GM23248 (cell line): Measurements from ENCODE around the gene GSTM4. TPM values are rescaled to one million over a fixed set of nuclear protein-coding genes. Genes with fewer than 3 reads are reported as not detected.
"Not testable (repeated sequence)": the region's sequence is repeated elsewhere in the genome, so short reads cannot be mapped to it uniquely, and the experiment has no call there.

ENCODE experiments used
- DNase-seq: peaks from one replicate; pipeline ENCODE4 v3.0.0-alpha.2; 2015
- H2AFZ ChIP-seq: fragments of 200-600 bp; sonication (generic); 2 replicates; pipeline ENCODE4 v1.6.1; 2016; ENCODE audit warnings: antibody characterized with exemption
- H3F3A ChIP-seq: fragments of 200-600 bp; sonication (generic); 2 replicates; pipeline ENCODE4 v1.6.1; 2016; ENCODE audit warnings: mild to moderate bottlenecking, antibody characterized with exemption, mixed run types; ENCODE audit not compliant: insufficient read depth
- H3K27ac ChIP-seq: fragments of 200-600 bp; sonication (generic); 2 replicates; pipeline ENCODE4 v1.5.1; 2016; ENCODE audit warnings: mild to moderate bottlenecking
- H3K27me3 ChIP-seq: fragments of 200-600 bp; sonication (generic); replicated peaks from 2 replicates; pipeline ENCODE4 v1.6.1; 2016; ENCODE audit warnings: mild to moderate bottlenecking; ENCODE audit not compliant: insufficient read depth
- H3K36me3 ChIP-seq: fragments of 200-600 bp; sonication (generic); 2 replicates; pipeline ENCODE4 v1.6.1; 2016; ENCODE audit warnings: low read depth, mild to moderate bottlenecking
- H3K4me1 ChIP-seq: fragments of 200-600 bp; sonication (generic); 2 replicates; pipeline ENCODE4 v1.6.1; 2016; ENCODE audit warnings: mild to moderate bottlenecking; ENCODE audit not compliant: insufficient read depth
- H3K4me2 ChIP-seq: fragments of 200-600 bp; sonication (generic); one replicate; pipeline ENCODE4 v1.6.1; 2016; ENCODE audit warnings: mild to moderate bottlenecking; ENCODE audit not compliant: unreplicated experiment
- H3K4me3 ChIP-seq: fragments of 200-600 bp; sonication (generic); 2 replicates; pipeline ENCODE4 v1.5.1; 2016; ENCODE audit warnings: mild to moderate bottlenecking
- H3K79me2 ChIP-seq: fragments of 200-600 bp; sonication (generic); 2 replicates; pipeline ENCODE4 v1.6.1; 2016; ENCODE audit warnings: mild to moderate bottlenecking; ENCODE audit not compliant: insufficient read depth
- H3K9ac ChIP-seq: fragments of 200-600 bp; sonication (generic); 2 replicates; pipeline ENCODE4 v1.6.1; 2016; ENCODE audit warnings: mild to moderate bottlenecking
- H3K9me2 ChIP-seq: fragments of 200-600 bp; sonication (generic); 2 replicates; pipeline ENCODE4 v1.6.1; 2016; ENCODE audit warnings: mixed run types, mild to moderate bottlenecking, moderate library complexity; ENCODE audit not compliant: insufficient read depth
- H3K9me3 ChIP-seq: fragments of 200-600 bp; sonication (generic); one replicate; pipeline ENCODE4 v1.6.1; 2017; ENCODE audit warnings: low read depth
- H4K20me1 ChIP-seq: fragments of 200-600 bp; sonication (generic); 2 replicates; pipeline ENCODE4 v1.6.0; 2016; ENCODE audit not compliant: insufficient read depth
- EZH2 ChIP-seq: fragments of 200-600 bp; sonication (generic); IDR thresholded peaks from 2 replicates; pipeline ENCODE4 v1.6.1; 2018; ENCODE audit warnings: antibody characterized with exemption, mild to moderate bottlenecking; ENCODE audit not compliant: insufficient read depth, poor library complexity, severe bottlenecking
- EZH2phosphoT487 ChIP-seq: fragments of 200-600 bp; sonication (generic); IDR thresholded peaks from 2 replicates; pipeline ENCODE4 v1.6.1; 2018; ENCODE audit warnings: antibody characterized with exemption, moderate library complexity, mild to moderate bottlenecking, low read depth; ENCODE audit not compliant: insufficient read depth
- WGBS, 2 experiments: methylation state at CpG; one replicate each; pipeline ENCODE4 v1.1.6; 2015 to 2017; ENCODE audit warnings: low lambda C conversion rate in 2 of 2, low coverage in 1 of 2; ENCODE audit errors: missing lambda C conversion rate in 2 of 2; 5-methylcytosine and 5-hydroxymethylcytosine counted together
- in situ Hi-C: fragments of 300-500 bp; cut with MboI; formaldehyde crosslinking; loops from 2 replicates; pipeline ENCODE4 v1.15.0; 2020
- polyA plus RNA-seq: library from polyadenylated mRNA; unstranded; fragments of >200 nt; fragmentation: Nextera tagmentation; extraction: Ambion mirVana; gene quantifications from 2 replicates; pipeline ENCODE4 v1.2.1, GENCODE V29; 2016
- total RNA-seq: library from RNA; depleted of rRNA; stranded (reverse); fragments of >200 nt; shearing (Covaris generic); gene quantifications from 2 replicates; pipeline ENCODE4 v1.2.3, GENCODE V29; 2014; rRNA removed

Gene GSTM4
- total and polyA plus RNA-seq, 2 experiments from 2014 or later, result 6.2 to 12.4 TPM

DNA sequence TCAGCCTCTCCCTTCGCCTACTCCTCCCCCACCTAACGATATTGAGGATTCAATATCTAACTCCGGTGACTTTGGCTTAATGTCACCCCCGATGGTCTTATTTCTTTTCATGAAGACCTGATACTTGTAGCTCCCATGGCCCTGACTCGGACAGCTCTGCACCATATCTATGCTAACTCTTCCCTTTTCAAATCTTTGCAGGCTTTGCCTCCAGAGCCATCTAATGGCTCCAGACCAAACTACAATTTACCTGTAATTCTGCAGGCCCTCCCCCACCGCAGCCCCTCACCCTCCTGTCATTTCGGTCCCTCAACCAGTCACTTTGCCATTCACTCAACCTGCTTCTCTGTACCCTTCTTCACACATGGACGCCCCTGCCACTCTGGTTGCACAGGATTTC lies 48.3 kb downstream of the GSTM4 start:
- no peaks in the 10 kb centered on the region for H3K27me3 ChIP-seq
- no peaks in the 10 kb centered on the region for H3F3A ChIP-seq
- no peaks in the 10 kb centered on the region for H3K9me2 ChIP-seq
- TF ChIP-seq EZH2, result no peak
- no peak for TF ChIP-seq EZH2phosphoT487
- H2AFZ ChIP-seq, result no peak overlapping the region
- H3K4me3 ChIP-seq, result no peak overlapping the region
- H3K79me2 ChIP-seq, result no peaks in the 10 kb centered on the region
- H3K27ac ChIP-seq, result no peak overlapping the region
- H4K20me1 ChIP-seq, result no peaks in the 10 kb centered on the region
- H3K9me3 ChIP-seq, result no peaks in the 10 kb centered on the region
- H3K4me1 ChIP-seq, result no peaks in the 10 kb centered on the region
- no peaks in the 10 kb centered on the region for H3K36me3 ChIP-seq
- no peak for DNase-seq
- no peak overlapping the region for H3K4me2 ChIP-seq
- H3K9ac ChIP-seq, result no peak overlapping the region
- in situ Hi-C loops, result no loop called here
- WGBS, 2 experiments, result 46 to 48% methylated on average over 8 of the region's 8 CpGs

DNA sequence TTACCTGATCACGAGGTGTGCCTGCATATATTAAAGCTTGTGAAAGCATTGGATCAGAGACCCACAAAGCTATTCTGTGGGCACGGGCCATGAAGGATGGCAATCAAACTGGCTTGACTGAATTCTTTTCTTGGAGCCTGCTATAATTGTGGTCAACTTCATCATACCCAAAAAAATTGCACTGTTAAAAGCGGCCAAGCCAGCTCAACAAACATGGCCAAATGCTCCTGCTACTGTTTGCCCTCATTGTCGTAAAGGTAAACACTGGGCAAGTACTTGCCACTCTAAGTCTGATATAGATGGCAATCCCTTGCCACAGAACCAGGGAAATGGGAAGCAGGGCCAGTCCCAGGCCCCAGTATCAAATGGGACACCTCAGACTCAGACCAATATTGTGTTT lies 49.5 kb downstream of the GSTM4 start:
- 60 to 68% methylated on average over 4 of the region's 4 CpGs for WGBS, 2 experiments
- Histone ChIP-seq H3K9ac (no peak overlapping the region), H3K79me2 (no peaks in the 10 kb centered on the region), H3F3A (no peaks in the 10 kb centered on the region), H3K4me1 (no peaks in the 10 kb centered on the region), H4K20me1 (no peaks in the 10 kb centered on the region), H3K27me3 (no peaks in the 10 kb centered on the region), H3K36me3 (no peaks in the 10 kb centered on the region), H3K4me3 (no peak overlapping the region), H3K9me3 (no peaks in the 10 kb centered on the region), H3K27ac (no peak overlapping the region), H3K9me2 (no peaks in the 10 kb centered on the region), H2AFZ (no peak overlapping the region), H3K4me2 (no peak overlapping the region)
- TF ChIP-seq EZH2phosphoT487 (no peak), EZH2 (no peak)
- in situ Hi-C loops, result no loop called here
- DNase-seq, result no peak

DNA sequence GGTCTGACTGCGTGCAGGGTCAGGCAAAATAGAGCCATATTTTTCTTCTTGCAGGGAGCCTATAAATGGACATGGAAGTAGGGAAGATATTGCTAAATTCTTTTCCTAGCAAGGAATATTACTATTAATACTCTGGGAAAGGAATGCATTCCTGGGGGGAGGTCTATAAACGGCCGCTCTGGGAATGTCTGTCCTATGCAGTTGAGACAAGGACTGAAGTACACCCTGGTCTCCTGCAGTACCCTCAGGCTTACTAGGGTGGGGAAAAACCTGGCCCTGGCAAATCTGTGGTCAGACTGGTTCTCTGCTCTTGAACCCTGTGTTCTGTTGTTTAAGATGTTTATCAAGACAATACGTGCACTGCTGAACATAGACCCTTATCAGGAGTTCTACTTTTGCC lies 53.0 kb downstream of the GSTM4 start:
- H3K36me3 ChIP-seq, H3K9me3 ChIP-seq, H2AFZ ChIP-seq, H3K4me2 ChIP-seq, in situ Hi-C loops, H3K79me2 ChIP-seq, H3F3A ChIP-seq, H3K9ac ChIP-seq, H3K9me2 ChIP-seq, DNase-seq, H3K27ac ChIP-seq, H3K4me1 ChIP-seq, H3K27me3 ChIP-seq, H4K20me1 ChIP-seq, H3K4me3 ChIP-seq: not testable (repeated sequence)
- 96 to 99% methylated on average over 4 of the region's 4 CpGs for WGBS, 2 experiments

DNA sequence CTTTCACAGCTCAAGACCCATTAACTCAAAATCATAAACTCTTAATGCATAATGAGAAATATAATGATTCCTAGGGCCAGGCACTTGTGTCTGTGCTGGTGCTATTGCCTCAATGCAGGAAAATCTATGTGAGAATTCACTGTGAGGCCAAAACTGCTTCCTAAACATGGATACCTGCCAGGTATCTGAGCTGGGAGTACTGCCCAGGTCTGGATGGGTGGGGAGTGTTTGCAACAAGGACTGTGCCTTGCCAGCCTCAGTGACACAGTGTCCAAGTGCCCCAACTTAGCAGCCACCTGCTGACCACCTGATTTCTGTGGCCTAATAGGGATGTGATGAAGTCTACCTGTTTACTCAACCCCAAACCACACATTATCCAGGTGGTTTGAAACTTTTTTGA lies 53.9 kb downstream of the GSTM4 start:
- H3K79me2 ChIP-seq, H2AFZ ChIP-seq, H3F3A ChIP-seq, H3K9ac ChIP-seq, H3K4me3 ChIP-seq, H3K9me2 ChIP-seq, H3K27ac ChIP-seq, H3K9me3 ChIP-seq, H3K4me2 ChIP-seq, H3K36me3 ChIP-seq, H3K4me1 ChIP-seq, in situ Hi-C loops, H4K20me1 ChIP-seq, DNase-seq, H3K27me3 ChIP-seq: not testable (repeated sequence)

Other genes with a start within 250 kb of the GSTM4 start
- 38.8 and 53.7 TPM in 2 replicates for gene PSMA5, start 229.7 kb upstream of the GSTM4 start, total RNA-seq
- gene PSMA5, start 229.7 kb upstream of the GSTM4 start, polyA plus RNA-seq, result 89.7 and 94.5 TPM in 2 replicates
- 0.11 and 0.13 TPM in 2 replicates for gene SYPL2, start 189.6 kb upstream of the GSTM4 start, total RNA-seq
- 0.38 and 0.60 TPM in 2 replicates for gene SYPL2, start 189.6 kb upstream of the GSTM4 start, polyA plus RNA-seq
- gene ATXN7L2, start 172.2 kb upstream of the GSTM4 start, total RNA-seq, result 2.1 and 5.3 TPM in 2 replicates
- gene ATXN7L2, start 172.2 kb upstream of the GSTM4 start, polyA plus RNA-seq, result 3.0 and 3.3 TPM in 2 replicates
- 9.5 and 9.6 TPM in 2 replicates for gene CYB561D1, start 162.0 kb upstream of the GSTM4 start, total RNA-seq
- gene CYB561D1, start 162.0 kb upstream of the GSTM4 start, polyA plus RNA-seq, result 5.5 and 5.9 TPM in 2 replicates
- gene AMIGO1, start 146.4 kb upstream of the GSTM4 start, total RNA-seq, result 2.7 and 2.8 TPM in 2 replicates
- gene AMIGO1, start 146.4 kb upstream of the GSTM4 start, polyA plus RNA-seq, result 1.3 and 1.7 TPM in 2 replicates
- gene GPR61, start 116.2 kb upstream of the GSTM4 start, total RNA-seq, result not detected in 2 replicates
- gene GPR61, start 116.2 kb upstream of the GSTM4 start, polyA plus RNA-seq, result not detected in 2 replicates
- gene GNAI3, start 107.5 kb upstream of the GSTM4 start, total RNA-seq, result 14.7 and 14.9 TPM in 2 replicates
- 14.6 and 14.9 TPM in 2 replicates for gene GNAI3, start 107.5 kb upstream of the GSTM4 start, polyA plus RNA-seq
- not detected in 2 replicates for gene GNAT2, start 36.5 kb upstream of the GSTM4 start, total RNA-seq
- gene GNAT2, start 36.5 kb upstream of the GSTM4 start, polyA plus RNA-seq, result 0.32 TPM in 1 of 2 replicates, not detected in the other
- 79.3 and 87.9 TPM in 2 replicates for gene AMPD2, start 36.3 kb upstream of the GSTM4 start, total RNA-seq
- 61.1 and 61.3 TPM in 2 replicates for gene AMPD2, start 36.3 kb upstream of the GSTM4 start, polyA plus RNA-seq
- gene GSTM2, start 12.0 kb downstream of the GSTM4 start, total RNA-seq, result 19.7 and 27.7 TPM in 2 replicates
- gene GSTM2, start 12.0 kb downstream of the GSTM4 start, polyA plus RNA-seq, result 40.1 and 41.2 TPM in 2 replicates
- gene GSTM1, start 31.7 kb downstream of the GSTM4 start, total RNA-seq, result not detected in 2 replicates
- gene GSTM1, start 31.7 kb downstream of the GSTM4 start, polyA plus RNA-seq, result not detected in 2 replicates
- 1.5 and 2.4 TPM in 2 replicates for gene GSTM5, start 56.2 kb downstream of the GSTM4 start, total RNA-seq
- gene GSTM5, start 56.2 kb downstream of the GSTM4 start, polyA plus RNA-seq, result 2.5 and 3.8 TPM in 2 replicates
- gene GSTM3, start 84.9 kb downstream of the GSTM4 start, total RNA-seq, result 28.7 and 30.0 TPM in 2 replicates
- 75.2 and 81.0 TPM in 2 replicates for gene GSTM3, start 84.9 kb downstream of the GSTM4 start, polyA plus RNA-seq
- not detected in 2 replicates for gene EPS8L3, start 107.8 kb downstream of the GSTM4 start, total RNA-seq
- not detected in 2 replicates for gene EPS8L3, start 107.8 kb downstream of the GSTM4 start, polyA plus RNA-seq